ENCODE data around the gene PPP1R1B.

Gene PPP1R1B

DNA sequence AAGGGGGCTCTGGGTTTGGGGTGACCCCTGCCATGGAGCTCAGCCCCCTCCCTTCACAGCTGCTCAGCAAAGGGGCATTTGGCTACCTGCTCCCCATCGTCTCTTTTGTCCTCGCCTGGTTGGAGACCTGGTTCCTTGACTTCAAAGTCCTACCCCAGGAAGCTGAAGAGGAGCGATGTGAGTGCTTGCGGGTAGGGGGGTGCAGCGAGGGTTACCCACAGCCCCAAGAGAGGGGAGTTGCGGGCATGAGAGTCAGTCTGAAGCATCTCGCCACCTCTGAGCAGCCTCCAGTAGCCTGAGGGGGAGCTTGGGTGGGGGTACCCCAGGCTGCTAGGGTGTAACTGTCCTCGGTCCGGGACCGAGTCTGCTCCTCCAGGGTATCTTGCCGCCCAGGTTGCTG, 31.6 kb downstream of the PPP1R1B start:
- DNase-seq = no peak

DNA sequence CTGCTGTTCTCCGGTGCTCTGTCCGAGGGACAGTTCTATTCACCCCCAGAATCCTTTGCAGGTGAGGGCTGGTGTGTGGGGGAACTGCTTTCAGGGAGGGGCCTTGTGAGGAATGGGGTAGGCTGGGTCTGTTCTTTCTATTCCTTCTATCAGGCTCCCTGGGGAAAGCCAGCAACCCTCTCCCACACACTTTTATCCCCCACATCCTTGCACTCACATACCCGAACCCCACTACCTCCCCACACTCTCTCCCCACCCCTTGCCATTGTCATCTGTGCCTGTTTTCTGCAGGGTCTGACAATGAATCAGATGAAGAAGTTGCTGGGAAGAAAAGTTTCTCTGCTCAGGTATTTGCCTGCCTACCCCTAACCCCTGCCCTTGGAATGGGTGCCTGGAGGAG, 32.0 kb downstream of the PPP1R1B start:
- DNase-seq = no peak

DNA sequence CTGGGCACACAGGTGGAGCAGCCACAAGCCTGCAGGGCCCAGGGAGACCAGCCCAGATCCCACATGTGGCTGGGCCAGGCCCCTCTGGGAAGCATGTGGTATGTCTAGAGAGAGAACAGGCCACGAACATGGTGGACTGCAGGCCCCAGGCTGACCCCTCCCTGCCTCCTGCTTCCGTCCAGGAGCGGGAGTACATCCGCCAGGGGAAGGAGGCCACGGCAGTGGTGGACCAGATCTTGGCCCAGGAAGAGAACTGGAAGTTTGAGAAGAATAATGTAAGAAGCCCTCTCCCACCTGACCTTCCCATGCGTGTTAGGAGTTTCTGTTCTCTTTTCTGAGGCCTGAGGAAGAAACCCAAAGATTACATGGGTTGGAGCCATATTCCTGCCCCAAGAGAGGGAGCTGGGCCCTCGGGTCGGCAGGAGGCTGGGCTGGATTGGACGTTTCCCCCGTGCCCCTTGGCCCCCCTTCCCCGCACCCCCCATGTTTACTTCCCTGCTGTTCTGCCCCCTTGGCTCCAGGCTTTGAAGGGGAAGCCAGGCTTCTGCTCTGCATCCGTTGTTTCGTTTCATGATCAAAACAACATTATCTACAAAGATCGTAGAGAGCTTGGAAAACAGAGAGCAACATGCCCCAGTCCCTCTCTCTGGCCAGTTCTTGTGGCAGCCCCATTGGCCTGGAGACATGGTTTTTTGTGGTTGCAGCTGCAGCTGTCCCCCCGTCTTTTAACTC, 32.7 kb downstream of the PPP1R1B start:
- no peak for DNase-seq

DNA sequence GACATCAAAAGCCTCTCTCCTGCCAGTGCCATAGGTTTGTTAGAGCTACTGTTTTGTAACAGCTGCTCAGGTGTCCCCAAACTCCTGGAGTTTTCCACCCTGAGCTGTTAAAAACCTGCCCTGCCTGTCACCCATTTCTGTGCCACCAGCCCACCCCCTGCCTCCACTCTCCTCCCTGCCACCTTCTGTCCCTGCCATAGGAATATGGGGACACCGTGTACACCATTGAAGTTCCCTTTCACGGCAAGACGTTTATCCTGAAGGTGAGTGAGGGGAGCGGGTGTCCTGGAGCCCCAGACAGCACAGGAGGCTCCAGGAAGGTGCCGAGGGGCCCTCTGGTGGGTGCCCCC, 33.2 kb downstream of the PPP1R1B start:
- no peak for DNase-seq

DNA sequence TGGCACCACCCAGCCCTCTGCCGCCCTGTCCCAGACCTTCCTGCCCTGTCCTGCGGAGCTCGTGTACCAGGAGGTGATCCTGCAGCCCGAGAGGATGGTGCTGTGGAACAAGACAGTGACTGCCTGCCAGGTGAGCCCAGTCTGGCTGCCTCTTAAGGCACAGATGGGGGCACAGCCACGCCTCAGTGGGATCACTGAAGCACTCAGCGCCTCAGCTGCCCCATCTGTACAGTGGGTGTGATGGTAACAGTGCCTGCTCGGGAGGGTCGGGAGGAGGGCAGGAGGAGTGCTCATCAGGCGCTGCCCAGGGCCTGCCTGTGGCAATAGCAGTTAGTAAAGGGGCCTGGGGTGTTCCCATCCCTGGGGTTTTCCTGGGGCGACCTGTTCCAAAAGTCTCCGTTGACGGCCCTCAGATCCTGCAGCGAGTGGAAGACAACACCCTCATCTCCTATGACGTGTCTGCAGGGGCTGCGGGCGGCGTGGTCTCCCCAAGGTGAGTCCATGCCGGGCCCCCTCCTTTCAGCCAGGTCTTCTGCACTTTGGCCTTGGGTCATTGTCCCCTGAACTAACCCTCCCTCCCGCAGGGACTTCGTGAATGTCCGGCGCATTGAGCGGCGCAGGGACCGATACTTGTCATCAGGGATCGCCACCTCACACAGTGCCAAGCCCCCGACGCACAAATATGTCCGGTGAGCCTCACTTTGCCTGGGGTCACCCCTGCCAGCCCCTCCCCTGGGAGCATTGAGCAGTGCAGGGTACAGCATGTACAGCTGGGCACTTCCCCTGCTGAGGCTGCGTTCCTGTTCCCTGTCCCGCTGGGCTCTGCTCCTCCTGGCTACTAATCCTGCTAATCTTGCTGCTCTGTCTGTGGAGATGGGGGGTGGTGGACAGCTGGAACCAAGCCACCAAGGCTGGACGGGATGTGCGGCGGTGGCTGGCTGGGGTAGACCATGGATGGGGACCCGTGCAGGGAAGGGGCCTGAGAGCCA, 33.9 kb downstream of the PPP1R1B start:
- no peak for DNase-seq

DNA sequence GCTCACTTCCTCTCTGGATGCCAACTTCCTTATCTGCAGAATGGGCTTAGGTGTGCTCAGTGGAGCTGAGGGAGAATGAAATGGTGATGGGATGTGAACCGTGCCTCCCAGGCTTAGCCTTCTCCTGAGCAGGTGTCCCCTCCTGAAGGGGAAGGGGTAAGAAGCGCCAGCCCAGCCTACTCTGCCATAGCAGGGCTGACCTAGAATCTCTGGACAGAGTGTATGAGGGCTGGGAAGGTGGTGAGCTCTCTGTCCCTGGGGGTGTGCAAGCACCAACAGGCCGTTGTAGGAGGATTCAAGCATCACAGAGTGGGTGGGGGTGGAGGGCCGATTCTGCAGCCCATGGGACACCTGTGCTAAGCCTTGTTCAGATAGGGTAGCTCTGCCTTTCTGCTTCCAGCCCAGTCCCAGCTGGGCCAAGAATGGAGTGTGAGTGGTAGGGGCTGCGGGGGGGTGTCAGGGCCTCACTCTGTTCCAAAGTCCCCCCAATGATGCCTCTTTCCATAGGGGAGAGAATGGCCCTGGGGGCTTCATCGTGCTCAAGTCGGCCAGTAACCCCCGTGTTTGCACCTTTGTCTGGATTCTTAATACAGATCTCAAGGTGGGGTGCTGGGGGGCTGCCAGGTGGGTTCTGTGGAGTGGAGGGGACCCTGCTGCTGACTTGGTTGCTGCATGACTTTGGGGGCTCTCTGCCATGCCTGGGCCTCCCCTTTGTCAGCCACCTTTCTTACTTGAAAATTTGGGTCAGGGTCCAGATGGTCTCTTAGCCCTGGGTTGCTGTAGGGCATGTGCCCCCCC, 35.2 kb downstream of the PPP1R1B start:
- DNase-seq = no peak

DNA sequence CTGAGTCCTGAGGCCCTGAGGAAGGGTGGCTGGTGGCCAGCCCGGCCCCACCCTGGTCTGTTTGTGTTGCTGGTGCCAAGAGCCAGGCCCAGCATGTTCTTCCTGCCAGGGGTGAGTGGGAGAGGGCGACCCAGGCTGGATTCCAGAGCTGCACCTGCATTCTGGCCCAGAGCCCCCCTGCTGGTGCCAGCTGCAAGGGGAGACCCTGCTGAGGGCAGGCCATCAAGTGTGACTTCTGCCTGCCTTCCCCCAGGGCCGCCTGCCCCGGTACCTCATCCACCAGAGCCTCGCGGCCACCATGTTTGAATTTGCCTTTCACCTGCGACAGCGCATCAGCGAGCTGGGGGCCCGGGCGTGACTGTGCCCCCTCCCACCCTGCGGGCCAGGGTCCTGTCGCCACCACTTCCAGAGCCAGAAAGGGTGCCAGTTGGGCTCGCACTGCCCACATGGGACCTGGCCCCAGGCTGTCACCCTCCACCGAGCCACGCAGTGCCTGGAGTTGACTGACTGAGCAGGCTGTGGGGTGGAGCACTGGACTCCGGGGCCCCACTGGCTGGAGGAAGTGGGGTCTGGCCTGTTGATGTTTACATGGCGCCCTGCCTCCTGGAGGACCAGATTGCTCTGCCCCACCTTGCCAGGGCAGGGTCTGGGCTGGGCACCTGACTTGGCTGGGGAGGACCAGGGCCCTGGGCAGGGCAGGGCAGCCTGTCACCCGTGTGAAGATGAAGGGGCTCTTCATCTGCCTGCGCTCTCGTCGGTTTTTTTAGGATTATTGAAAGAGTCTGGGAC, 36.0 kb downstream of the PPP1R1B start:
- no peak for DNase-seq

DNA sequence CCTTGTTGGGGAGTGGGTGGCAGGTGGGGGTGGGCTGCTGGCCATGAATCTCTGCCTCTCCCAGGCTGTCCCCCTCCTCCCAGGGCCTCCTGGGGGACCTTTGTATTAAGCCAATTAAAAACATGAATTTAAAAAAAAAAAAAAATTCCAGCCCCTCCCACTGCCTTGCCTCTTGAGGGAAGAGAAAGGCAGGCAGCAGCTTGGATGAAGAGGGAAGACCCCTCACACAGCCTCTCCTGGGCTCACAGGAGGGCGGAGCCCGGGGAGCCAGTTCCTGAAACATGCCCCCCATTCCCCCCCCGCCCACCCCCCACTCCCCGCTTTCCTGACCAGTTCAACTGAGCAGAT, 36.6 kb downstream of the PPP1R1B start:
- DNase-seq = no peak

DNA sequence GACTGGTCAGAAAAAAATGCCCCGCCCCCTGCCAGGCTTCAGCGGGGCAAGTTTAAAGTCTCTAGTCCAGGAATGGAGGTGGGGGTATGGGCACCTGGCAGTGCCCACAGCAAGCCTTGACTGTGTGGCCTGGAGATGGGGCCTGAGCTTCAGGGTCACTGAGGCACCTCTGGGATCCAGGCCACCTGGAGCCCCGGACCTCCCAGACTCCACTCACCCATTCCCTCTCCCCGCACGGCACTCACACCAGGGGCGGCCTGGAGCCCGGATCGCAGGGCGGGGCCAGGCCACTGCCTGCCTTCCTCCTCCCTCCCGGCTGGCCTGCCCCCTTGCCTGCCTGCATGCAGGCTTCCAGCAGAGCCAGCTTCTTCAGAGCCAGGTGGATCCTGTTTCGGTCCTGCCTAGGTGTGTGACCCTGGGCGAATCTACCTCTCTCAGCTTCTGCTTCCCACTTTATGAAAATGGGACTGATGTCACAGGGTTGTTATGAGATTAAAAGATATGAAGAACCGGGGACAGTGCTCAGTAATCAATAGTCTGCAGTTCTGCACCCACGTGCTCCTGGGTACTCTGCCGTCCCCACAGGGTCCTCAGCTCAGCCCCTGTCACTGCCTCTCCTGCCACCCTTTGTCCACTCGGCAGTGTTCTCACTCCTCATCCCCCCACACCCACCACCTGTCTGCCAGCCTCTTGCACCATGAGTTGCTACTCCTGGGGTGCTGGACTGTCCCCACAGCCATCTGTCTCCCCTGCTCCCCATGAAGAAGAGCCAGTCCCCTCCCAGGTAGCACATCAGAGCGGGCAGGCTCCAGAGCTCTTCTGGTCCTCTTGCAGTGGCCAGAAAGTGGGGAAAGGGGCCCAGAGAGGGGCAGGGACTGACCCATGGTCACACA, 37.2 kb downstream of the PPP1R1B start:
- no peak for DNase-seq

DNA sequence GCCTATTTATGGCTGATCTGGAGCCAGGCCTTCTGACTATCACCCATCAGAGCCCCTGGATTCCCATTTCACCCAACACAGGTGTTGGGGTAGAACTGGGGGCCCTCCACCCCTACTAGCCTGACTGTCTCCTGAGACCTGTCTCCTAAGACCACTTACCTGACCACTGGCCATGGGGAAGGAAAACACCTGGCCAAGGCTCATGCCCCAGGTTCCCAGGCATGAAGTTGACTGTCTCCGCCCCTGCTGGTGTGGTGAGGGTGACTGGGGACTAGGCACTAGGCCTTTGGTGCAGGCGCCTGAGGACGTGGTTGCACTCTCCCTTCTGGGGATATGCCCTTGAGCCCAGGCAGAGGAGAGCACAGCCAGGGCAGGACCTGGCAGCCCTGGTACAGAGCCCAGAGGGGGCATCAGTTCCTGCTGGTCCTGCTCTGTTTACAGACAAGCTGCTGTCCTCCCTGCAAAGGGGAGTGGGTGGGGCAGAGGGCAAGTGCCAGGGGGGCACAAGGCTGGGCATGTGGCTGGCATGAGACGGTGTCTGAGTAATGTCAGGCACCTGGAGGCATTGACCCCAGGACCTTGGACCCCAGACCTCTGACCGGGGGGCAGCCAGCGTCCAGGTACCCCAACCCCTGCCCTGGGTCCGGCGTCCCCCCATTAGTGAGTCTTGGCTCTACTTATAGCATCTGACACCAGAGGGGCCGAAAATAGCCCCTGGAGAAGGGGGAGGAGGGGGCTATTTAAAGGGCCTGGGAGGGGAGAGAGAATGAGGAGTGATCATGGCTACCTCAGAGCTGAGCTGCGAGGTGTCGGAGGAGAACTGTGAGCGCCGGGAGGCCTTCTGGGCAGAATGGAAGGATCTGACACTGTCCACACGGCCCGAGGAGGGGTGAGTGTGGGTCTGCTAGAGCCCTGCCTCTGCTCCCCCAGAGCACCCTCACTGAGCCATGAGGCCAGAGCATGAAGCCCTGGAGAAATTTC, 38.1 kb downstream of the PPP1R1B start, which contains the start of gene TCAP:
Gene TCAP, plus strand, starts transcription at position 769 of the 981 bp plus-strand sequence. Its CDS starts 11 bp downstream, at position 780.
- no peak for DNase-seq

DNA sequence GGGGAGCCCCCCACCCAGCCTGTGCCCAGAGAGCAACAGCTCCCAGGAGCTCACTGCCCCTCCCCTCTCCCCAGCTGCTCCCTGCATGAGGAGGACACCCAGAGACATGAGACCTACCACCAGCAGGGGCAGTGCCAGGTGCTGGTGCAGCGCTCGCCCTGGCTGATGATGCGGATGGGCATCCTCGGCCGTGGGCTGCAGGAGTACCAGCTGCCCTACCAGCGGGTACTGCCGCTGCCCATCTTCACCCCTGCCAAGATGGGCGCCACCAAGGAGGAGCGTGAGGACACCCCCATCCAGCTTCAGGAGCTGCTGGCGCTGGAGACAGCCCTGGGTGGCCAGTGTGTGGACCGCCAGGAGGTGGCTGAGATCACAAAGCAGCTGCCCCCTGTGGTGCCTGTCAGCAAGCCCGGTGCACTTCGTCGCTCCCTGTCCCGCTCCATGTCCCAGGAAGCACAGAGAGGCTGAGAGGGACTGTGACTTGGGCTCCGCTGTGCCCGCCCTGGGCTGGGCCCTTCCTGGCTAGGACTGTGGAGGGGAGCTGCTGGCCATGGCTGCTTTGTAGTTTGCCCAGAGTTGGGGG, 39.0 kb downstream of the PPP1R1B start:
- DNase-seq = peak; percentile 51

DNA sequence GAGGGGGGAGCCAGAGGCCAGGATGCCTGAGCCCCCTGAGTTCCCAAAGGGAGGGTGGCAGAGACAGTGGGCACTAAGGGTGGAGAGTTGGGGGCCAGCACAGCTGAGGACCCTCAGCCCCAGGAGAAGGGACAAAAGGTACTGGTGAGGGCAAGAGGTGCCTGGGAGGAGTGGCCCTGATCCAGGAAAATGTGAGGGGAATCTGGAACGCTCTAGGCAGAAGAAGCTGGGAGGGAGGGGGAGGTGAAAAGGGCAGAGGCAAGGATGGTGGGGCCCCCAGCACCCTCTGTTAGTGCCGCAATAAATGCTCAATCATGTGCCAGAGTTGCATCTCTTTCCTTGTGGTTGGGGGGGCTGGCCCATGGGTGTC, 39.5 kb downstream of the PPP1R1B start:
- DNase-seq = no peak

DNA sequence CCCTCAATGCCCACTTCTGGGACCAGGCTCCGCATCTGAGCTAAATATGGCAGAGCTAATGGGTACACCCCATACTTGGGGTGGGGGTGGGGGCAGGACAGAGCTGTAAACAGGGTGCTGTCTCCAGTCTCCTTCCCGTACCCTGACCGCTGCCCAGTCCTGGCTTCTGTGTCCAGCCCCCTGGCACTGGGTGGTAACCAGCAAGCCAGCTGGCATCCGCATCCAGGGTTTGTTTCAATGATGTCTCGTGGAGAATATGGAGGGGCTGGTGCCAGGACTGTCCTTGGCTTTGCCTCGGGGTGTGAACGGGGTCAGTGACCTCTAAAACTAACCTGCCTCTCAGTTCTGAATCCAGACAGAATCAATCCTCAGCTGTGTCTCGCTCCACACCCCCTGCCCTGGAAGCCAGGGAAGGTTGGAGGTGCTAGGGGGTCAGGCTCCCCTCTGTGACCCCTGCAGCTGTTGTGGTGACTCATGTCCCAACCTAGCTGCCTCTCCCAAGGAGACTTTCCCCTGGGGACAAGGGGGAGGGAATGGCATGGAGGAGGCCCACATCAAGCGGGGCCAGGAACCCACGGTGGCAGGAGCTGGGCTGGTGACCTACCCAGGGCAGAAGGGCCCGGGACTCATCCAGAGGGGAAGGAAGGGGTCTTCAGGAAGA, 40.0 kb downstream of the PPP1R1B start:
- DNase-seq = peak; percentile 47

DNA sequence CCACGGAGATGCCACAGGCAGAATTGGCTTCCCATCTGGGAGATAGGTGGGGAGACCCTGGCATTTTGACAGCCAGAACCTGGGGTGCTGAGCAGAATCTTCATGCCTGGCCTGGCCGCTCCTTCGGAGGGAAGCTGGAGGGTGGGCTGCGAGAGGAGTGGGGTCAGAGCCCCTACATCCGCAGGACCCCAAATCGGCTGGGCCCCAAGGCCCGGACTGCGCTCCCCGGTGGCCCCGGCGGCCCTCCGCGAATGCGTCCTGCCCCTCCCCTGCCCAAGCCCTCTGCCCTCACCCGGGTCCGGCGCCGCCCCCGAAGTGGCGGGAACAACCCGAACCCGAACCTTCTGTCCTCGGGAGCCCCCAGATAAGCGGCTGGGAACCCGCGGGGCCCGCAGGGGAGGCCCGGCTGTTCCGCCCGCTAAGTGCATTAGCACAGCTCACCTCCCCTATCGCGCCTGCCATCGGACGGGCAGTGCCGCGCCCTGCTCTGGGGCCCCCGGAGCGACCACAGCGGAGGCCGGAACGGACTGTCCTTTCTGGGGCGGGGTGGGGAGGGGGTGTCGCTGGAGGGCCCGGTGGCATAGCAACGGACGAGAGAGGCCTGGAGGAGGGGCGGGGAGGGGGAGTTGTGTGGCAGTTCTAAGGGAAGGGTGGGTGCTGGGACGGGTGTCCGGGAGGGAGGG, 40.7 kb downstream of the PPP1R1B start:
- peak; percentile 57 for DNase-seq

DNA sequence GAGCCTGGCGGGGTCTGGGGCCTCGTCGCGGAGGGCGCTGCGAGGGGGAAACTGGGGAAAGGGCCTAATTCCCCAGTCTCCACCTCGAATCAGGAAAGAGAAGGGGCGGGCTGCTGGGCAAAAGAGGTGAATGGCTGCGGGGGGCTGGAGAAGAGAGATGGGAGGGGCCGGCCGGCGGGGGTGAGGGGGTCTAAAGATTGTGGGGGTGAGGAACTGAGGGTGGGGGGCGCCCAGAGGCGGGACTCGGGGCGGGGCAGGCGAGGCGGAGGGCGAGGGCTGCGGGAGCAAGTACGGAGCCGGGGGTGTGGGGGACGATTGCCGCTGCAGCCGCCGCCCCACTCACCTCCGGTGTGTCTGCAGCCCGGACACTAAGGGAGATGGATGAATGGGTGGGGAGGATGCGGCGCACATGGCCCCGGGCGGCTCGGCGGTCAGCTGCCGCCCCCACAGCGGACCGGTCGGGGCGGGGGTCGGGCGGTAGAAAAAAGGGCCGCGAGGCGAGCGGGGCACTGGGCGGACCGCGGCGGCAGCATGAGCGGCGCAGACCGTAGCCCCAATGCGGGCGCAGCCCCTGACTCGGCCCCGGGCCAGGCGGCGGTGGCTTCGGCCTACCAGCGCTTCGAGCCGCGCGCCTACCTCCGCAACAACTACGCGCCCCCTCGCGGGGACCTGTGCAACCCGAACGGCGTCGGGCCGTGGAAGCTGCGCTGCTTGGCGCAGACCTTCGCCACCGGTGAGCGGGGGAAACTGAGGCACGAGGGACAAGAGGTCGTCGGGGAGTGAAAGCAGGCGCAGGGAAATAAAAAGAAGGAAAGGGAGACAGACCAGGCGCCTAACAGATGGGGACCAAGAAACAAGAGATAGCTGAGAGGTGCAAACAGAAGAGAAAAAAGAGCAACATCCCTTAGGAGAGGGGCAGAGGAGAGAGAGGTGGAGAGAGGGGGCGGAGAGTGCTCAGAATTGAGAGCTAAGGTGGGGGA, 41.5 kb downstream of the PPP1R1B start, which contains the start of gene PNMT:
Gene PNMT, plus strand, starts transcription at position 509 of the 980 bp plus-strand sequence. Its CDS starts 23 bp downstream, at position 532.
- peak; percentile 82 for DNase-seq

DNA sequence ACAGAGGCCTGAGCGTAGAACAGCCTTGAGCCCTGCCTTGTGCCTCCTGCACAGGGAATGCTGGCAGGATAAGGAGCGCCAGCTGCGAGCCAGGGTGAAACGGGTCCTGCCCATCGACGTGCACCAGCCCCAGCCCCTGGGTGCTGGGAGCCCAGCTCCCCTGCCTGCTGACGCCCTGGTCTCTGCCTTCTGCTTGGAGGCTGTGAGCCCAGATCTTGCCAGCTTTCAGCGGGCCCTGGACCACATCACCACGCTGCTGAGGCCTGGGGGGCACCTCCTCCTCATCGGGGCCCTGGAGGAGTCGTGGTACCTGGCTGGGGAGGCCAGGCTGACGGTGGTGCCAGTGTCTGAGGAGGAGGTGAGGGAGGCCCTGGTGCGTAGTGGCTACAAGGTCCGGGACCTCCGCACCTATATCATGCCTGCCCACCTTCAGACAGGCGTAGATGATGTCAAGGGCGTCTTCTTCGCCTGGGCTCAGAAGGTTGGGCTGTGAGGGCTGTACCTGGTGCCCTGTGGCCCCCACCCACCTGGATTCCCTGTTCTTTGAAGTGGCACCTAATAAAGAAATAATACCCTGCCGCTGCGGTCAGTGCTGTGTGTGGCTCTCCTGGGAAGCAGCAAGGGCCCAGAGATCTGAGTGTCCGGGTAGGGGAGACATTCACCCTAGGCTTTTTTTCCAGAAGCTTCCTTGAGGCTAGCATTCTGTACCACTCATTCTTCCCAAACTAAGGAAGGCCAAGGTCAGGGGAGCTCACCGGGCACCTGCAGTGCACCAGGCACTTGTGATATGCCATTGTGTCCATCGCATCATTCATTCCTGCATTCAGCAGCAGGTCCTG, 43.4 kb downstream of the PPP1R1B start:
- no peak for DNase-seq

All from retina (tissue), 1 donor.